Chondrocyte (in vitro differentiated cells): ENCODE data around the gene CEMIP2. TPM values are rescaled to one million over a fixed set of nuclear protein-coding genes. Genes with fewer than 3 reads are reported as not detected.

Experiments
- DNase-seq: peaks from one replicate; pipeline ENCODE4 v3.0.0; 2021; ENCODE audit warnings: mixed read lengths, low spot score
- H3K27ac Mint-ChIP-seq: one replicate; pipeline ENCODE4 v1.8.0; 2021; ENCODE audit warnings: mild to moderate bottlenecking, moderate library complexity, mixed read lengths; ENCODE audit not compliant: unreplicated experiment
- H3K27me3 Mint-ChIP-seq: 2 replicates; pipeline ENCODE4 v1.8.0; 2021; ENCODE audit warnings: low read depth, mixed read lengths
- H3K36me3 Mint-ChIP-seq: 2 replicates; pipeline ENCODE4 v1.8.0; 2021; ENCODE audit warnings: low read depth, mixed read lengths
- H3K4me1 Mint-ChIP-seq: 2 replicates; pipeline ENCODE4 v1.8.0; 2021; ENCODE audit warnings: low read depth, mild to moderate bottlenecking, mixed read lengths
- H3K4me3 Mint-ChIP-seq: one replicate; pipeline ENCODE4 v1.8.0; 2021; ENCODE audit warnings: mild to moderate bottlenecking, moderate library complexity, mixed read lengths; ENCODE audit not compliant: unreplicated experiment
- H3K9me3 Mint-ChIP-seq: 2 replicates; pipeline ENCODE4 v1.8.0; 2021; ENCODE audit warnings: low read depth, mixed read lengths
- total RNA-seq: library from RNA; stranded (reverse); gene quantifications from 3 replicates; pipeline ENCODE4 v1.2.1, GENCODE V29; 2021
- TF ChIP-seq, protein P1 (sequence below): fragments of 200-600 bp; sonication (generic); IDR thresholded peaks from 2 replicates; pipeline ENCODE4 v1.5.0; 2021; ENCODE audit warnings: antibody characterized with exemption, mild to moderate bottlenecking, moderate library complexity

The CEMIP2 gene
- total RNA-seq, 1 donor from 2014 or later, result 23.3 TPM

DNA sequence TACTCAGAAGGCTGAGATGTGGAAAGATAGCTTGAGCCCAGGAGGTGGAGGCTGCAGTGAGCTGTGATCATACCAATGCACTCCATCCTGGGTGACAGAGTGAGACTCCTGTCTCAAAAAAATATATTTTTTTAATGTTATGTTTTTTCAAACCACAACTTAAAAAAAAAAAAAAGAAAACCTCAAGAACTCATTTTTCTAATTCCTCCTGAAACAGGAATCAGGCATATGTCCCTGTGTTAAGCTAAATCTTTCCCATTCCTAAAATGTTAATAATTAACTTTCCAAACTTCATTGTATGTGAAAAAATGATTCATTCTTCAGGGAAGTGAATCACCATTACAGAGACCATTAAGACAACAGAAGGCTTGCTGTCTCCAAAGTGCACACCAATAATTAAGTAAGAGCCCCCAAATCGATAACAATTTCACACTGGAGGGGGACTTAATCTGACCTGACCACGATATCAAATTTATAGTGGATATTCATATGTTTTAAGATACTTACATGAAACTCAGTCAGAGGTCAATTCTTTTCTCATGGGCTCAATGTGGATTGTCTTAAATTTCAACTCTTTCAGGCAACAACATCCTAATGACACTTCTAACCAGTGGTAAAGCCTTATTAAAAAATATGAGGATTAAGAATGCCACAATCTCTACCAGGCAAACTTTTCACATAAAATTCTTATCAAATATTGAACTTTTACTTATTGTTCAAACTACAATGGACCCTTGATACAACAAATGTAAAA, 5.2 kb downstream of the CEMIP2 start:
- Mint-ChIP-seq H3K36me3 (no peaks in the 10 kb centered on the region), H3K4me3 (no peak overlapping the region), H3K27me3 (no peaks in the 10 kb centered on the region), H3K27ac (peak overlapping the region; percentile 83), H3K4me1 (peaks cover 83% of the 10 kb centered on the region), H3K9me3 (no peaks in the 10 kb centered on the region)
- DNase-seq, result no peak
- TF ChIP-seq, protein P1, sequence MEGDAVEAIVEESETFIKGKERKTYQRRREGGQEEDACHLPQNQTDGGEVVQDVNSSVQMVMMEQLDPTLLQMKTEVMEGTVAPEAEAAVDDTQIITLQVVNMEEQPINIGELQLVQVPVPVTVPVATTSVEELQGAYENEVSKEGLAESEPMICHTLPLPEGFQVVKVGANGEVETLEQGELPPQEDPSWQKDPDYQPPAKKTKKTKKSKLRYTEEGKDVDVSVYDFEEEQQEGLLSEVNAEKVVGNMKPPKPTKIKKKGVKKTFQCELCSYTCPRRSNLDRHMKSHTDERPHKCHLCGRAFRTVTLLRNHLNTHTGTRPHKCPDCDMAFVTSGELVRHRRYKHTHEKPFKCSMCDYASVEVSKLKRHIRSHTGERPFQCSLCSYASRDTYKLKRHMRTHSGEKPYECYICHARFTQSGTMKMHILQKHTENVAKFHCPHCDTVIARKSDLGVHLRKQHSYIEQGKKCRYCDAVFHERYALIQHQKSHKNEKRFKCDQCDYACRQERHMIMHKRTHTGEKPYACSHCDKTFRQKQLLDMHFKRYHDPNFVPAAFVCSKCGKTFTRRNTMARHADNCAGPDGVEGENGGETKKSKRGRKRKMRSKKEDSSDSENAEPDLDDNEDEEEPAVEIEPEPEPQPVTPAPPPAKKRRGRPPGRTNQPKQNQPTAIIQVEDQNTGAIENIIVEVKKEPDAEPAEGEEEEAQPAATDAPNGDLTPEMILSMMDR, result no peak

DNA sequence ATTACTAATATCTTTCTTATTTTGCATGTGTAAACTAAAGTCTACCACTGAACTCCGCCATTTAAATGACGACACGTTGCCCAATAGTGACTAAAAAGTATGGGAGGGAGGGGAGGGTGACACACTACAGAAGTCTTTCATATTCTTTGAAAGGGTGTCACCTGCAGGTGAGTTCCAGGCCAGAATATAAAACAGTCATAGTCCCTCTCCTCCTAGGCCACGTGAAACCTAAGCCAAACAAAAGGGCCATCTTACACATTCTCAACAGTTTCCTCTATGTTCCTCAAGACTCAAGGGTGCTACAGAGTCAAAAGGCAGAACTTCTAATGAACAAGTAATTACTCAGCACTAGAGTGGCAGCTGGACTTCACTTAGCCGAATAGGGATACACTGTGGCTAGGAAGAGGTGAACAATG, 6.4 kb downstream of the CEMIP2 start:
- H3K27me3 Mint-ChIP-seq, result no peaks in the 10 kb centered on the region

DNA sequence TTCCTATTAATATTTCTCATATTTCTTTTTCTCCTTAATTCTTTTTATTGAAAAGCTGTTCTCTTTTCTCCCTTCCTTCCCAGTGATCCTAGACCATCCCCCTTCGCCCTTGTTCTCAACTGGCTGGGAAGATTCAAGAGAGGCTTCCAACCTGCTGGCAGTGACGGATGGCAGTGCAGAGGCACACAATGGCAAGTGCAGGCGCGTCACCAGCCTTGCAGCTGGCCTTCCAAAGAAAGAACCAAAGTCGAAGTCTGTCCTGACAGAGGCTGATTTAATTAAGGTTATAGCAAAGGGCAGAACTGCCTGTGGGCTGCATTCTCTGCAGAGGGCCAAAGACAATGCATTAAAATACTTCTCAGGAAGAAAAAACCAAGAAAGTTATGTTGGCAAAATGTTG, 7.4 kb downstream of the CEMIP2 start:
- Mint-ChIP-seq H3K9me3 (no peaks in the 10 kb centered on the region), H3K36me3 (no peaks in the 10 kb centered on the region), H3K27me3 (no peaks in the 10 kb centered on the region), H3K4me3 (no peak overlapping the region), H3K4me1 (peaks cover 79% of the 10 kb centered on the region), H3K27ac (peak overlapping the region; percentile 35)
- TF ChIP-seq, protein P1, result no peak
- no peak for DNase-seq

More for the DNA sequence above, 6.4 kb downstream of the CEMIP2 start:
- peaks cover 80% of the 10 kb centered on the region for H3K4me1 Mint-ChIP-seq
- peak overlapping the region; percentile 30 for H3K27ac Mint-ChIP-seq
- TF ChIP-seq, protein P1, result no peak
- no peaks in the 10 kb centered on the region for H3K9me3 Mint-ChIP-seq
- DNase-seq, result no peak
- no peak overlapping the region for H3K4me3 Mint-ChIP-seq
- H3K36me3 Mint-ChIP-seq, result no peaks in the 10 kb centered on the region

DNA sequence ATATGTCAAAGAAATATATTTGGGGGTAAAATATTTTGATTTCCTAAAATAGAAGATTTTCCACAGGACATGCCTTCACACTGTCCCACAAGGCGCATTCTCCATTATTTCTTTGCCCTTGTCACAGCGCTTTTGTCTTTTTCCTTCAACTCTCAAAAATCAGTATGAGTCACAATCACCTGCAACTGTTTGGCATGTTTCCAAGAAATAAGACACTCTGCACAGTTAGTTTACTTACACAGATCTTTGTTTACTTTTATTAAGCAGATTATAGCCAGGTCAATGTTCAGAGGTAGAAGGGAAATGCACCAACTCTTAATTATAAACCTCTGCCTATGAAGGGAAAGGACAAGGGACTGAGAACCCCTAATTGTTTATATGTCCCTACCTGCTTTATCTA, 9.5 kb downstream of the CEMIP2 start:
- TF ChIP-seq, protein P1, result no peak
- Mint-ChIP-seq H3K27ac (no peak overlapping the region), H3K36me3 (no peaks in the 10 kb centered on the region), H3K27me3 (no peaks in the 10 kb centered on the region), H3K4me1 (peaks cover 61% of the 10 kb centered on the region), H3K9me3 (no peaks in the 10 kb centered on the region), H3K4me3 (no peak overlapping the region)
- no peak for DNase-seq

DNA sequence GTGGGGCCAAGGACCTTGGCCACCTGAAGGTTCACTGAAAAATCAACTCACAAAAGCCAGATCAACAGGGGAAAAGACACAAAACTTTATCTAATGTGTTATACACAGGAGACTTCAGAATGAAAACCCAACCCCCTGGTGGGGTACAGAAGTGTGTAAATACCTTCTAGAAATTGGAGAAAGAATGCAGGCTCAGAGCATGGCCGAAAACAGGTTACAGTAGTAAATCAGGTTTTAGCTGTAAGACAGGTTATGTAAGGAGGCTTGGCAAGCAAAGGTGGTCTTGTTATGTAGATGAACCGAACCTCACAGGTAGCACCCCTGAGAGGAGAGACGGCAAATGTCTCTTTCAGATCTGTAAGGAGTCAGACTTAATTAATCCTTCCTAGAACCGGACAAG, 10.0 kb downstream of the CEMIP2 start:
- Mint-ChIP-seq H3K9me3 (no peaks in the 10 kb centered on the region), H3K27ac (no peak overlapping the region), H3K36me3 (no peaks in the 10 kb centered on the region), H3K4me3 (no peak overlapping the region), H3K27me3 (no peaks in the 10 kb centered on the region), H3K4me1 (peaks cover 56% of the 10 kb centered on the region)
- TF ChIP-seq, protein P1, result no peak
- DNase-seq, result no peak
